Astrocyte of the cerebellum (primary cell): ENCODE data around the gene CCDC188.
A peak's percentile ranks its signal among the peaks of the same experiment; 100 is the strongest.

Experiments
- DNase-seq: peaks from one replicate; pipeline ENCODE4 v3.0.0-alpha.2; 2011; ENCODE audit warnings: low read depth
- H3K4me3 ChIP-seq: 2 replicates; pipeline ENCODE4 v1.5.1; 2011; ENCODE audit warnings: mild to moderate bottlenecking, low read depth, low read length, moderate library complexity
- in situ Hi-C: cut with HindIII; loops from 2 replicates; pipeline ENCODE4 v1.10.0; 2017; ENCODE audit warnings: low sequenced_read_pairs
- TF ChIP-seq, protein P1 (sequence below): IDR thresholded peaks from 2 replicates; pipeline ENCODE4 v1.5.1; 2012; ENCODE audit warnings: low read length, low read depth, moderate library complexity, mild to moderate bottlenecking; ENCODE audit errors: missing control alignments

The CCDC188 gene

GRCh38 chr22:20111689-20112622 is 38.9 kb downstream of the CCDC188 start:
- in situ Hi-C loops: no loop called here
- TF ChIP-seq, protein P1, sequence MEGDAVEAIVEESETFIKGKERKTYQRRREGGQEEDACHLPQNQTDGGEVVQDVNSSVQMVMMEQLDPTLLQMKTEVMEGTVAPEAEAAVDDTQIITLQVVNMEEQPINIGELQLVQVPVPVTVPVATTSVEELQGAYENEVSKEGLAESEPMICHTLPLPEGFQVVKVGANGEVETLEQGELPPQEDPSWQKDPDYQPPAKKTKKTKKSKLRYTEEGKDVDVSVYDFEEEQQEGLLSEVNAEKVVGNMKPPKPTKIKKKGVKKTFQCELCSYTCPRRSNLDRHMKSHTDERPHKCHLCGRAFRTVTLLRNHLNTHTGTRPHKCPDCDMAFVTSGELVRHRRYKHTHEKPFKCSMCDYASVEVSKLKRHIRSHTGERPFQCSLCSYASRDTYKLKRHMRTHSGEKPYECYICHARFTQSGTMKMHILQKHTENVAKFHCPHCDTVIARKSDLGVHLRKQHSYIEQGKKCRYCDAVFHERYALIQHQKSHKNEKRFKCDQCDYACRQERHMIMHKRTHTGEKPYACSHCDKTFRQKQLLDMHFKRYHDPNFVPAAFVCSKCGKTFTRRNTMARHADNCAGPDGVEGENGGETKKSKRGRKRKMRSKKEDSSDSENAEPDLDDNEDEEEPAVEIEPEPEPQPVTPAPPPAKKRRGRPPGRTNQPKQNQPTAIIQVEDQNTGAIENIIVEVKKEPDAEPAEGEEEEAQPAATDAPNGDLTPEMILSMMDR: no peak
- no peak for DNase-seq
- H3K4me3 ChIP-seq: no peak overlapping the region

GRCh38 chr22:20111045-20111688 is 39.7 kb downstream of the CCDC188 start:
- in situ Hi-C loops: no loop called here
- TF ChIP-seq, protein P1: peak; percentile 52

DNA sequence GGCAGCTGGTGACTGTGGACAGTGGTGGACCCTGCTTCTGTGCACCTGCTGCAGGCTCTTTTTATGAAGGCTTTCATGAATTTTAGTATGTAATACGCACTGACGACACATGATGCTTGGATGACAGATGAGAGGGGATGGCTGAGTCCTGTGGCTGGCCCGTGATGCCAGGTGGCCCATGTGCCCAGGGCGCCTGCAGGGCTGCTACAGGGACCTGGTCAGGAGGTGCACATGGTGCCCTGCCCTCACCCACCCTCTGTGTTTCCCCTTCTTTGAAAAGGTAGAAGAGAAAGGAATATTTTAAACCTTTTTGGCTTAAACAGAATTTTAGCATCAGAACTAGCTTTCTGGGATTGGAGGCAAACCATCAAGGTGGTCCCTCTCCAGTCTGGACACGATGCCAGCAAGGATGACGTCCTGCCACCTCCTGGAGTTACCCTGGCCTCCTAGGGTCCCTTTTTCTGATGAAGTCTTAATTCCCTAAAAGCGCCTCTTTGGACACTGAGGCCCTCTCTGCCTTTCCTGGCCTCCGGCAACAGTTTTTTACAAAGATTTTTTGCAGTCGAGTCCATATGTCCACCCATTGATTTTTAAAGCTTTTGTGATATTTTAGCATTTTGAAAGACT is 40.4 kb downstream of the CCDC188 start:
- in situ Hi-C loops: no loop called here
- TF ChIP-seq, protein P1: no peak
- no peak overlapping the region for H3K4me3 ChIP-seq
- no peak for DNase-seq

More at GRCh38 chr22:20111045-20111688, 39.7 kb downstream of the CCDC188 start:
- no peak overlapping the region for H3K4me3 ChIP-seq
- no peak for DNase-seq

GRCh38 chr22:20109411-20110358 is 41.2 kb downstream of the CCDC188 start:
- no peak for DNase-seq
- TF ChIP-seq, protein P1: no peak
- in situ Hi-C loops: no loop called here
- no peak overlapping the region for H3K4me3 ChIP-seq

- TF ChIP-seq, protein P1: no peak
- no peak for DNase-seq
- H3K4me3 ChIP-seq: no peak overlapping the region
- in situ Hi-C loops: no loop called here
These were observed 42.1 kb downstream of the CCDC188 start for GRCh38 chr22:20108757-20109230.
